ENCODE results near the gene ATG9A.

The ATG9A gene

DNA sequence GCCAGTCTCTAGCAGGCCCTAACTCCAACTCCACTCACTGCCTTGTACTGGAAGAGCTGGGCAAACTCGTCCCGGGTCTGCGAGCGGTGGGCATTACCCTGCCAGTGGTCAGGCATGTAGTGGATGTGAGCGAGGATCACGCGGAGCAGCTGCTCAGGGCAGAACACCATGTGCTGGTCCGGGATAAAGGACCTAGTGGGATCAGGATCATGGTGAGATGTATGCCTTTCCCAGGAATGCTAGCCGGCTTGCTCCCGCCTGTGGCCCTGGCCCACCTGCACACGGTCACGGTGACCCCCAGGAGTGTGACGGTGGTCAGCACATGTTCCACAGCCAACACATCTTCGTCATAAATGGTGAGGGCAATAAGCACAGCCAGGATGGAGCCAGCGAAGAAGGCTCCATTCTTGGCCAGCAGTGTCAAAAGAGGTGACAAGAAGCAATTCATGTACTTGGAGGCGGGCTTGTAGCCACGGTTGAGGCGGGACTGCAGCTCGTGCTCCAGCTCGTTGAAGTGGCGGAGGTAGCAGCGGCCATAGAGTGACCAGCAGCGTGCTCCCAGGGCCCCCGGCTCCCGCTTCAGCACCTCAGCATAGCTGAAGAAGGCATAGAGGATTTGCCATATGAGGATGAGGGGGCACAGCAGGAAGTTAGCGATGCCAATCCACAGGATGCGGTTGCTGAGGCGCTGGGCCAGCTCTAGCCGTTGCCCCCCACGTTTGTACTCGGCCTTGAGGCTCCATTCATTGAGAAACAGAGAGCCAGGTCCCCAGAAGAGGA is 5.4 kb downstream of the ATG9A start:
- FAIRE-seq: no peak
- no peak for DNase-seq (ENCODE audit: insufficient read length, low spot score)

DNA sequence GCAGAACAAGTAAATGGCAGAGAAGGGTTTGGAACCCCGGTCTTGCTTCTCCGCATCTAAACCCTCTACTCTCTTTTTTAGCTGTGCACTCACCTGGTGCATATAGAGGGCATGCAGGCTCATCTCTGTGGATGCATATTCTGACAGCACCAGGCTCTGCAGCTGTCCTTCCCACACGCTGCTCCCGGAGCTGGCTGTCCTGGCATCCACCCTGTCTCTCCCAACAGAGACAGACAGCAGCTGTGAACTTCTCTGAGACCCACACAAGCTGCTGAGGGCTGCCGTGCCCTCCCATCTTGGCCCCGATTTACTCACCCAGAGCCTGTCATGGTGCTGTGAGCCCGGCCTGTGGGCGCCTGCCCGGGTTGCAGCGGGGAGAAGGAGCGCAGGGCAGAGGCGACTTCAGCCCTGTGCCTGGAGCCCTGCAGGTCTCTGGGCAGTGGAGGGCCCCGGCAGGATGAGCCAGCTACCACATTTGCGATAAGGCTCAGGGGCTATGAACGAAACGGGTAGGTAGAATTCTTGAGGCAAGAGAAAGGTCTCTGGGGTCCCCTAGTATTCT is 7.4 kb downstream of the ATG9A start:
- DNase-seq (ENCODE audit: insufficient read length, low spot score) (no peak), FAIRE-seq (no peak)

DNA sequence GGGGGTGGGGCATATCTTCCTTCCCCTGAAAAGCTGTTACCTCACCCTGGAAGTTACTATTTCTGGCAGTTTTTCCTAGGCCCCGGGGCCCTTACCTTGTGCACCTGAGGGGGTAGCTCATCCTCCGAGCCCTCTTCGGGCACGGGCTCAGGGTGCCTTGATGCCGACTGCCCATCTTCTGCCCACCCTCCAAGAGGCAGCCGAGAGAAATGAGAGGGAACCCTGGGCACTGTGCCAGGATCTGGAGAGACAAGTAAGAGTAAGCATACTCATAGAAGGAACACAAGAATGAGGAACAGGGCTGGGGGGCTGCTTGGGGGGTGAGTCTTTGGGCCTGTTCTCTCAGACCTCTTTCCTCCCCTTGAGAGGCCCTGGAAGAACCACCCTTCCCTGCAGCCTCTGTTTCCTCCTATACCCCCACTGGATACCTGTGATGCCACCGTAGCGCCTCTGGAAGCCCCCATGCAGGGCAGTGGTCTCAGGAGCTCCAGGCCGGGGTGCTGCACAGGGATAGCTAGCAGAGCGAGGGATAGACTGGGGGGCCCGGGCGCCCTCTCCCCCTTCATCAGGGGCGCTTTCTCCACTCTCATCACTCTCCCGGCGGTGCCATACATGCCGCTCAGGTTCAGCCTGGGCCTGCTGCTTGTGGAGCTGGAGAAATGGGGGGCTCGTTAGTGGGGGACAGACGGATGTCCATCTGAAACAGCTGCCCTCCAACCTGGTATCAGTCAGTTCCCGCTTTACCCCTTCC is 8.6 kb downstream of the ATG9A start:
- FAIRE-seq: no peak
- DNase-seq (ENCODE audit: insufficient read length, low spot score): no peak

DNA sequence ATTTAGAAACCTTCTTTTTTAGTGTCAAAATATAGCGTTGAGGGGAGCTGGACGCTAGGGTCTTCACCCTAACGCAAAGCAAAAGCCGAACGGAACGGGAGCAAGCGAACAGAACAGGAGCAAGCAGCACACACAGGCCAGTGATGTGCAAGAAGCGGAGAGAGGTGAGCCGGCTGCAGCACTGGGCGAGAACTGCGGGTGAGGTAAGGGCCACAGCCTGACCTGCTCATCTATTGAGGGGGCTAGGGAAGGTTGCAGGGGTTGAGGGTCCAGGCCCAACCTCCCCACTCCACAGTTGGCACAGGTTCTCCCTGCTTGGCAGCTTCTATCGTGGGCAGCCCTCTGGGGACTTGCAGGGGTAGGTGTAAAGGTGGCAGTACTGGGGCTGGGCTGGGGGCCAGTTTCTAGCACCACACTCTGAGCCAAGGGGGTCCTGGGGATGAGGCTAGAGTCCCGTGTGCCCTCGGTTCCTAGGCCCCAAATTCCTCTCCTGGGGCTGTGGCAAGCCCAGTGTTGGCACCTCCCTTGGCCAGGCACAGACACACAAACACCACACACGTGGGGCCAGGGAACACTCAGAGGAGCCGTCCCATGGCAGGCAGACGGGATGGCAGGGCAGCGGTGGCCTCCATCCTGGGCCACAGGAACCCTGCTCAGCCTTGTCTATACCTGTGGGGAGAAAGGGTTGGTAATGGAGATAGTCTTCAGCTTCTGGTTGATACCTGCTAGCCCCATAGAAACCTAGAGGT is 9.5 kb downstream of the ATG9A start:
- no peak for FAIRE-seq

DNA sequence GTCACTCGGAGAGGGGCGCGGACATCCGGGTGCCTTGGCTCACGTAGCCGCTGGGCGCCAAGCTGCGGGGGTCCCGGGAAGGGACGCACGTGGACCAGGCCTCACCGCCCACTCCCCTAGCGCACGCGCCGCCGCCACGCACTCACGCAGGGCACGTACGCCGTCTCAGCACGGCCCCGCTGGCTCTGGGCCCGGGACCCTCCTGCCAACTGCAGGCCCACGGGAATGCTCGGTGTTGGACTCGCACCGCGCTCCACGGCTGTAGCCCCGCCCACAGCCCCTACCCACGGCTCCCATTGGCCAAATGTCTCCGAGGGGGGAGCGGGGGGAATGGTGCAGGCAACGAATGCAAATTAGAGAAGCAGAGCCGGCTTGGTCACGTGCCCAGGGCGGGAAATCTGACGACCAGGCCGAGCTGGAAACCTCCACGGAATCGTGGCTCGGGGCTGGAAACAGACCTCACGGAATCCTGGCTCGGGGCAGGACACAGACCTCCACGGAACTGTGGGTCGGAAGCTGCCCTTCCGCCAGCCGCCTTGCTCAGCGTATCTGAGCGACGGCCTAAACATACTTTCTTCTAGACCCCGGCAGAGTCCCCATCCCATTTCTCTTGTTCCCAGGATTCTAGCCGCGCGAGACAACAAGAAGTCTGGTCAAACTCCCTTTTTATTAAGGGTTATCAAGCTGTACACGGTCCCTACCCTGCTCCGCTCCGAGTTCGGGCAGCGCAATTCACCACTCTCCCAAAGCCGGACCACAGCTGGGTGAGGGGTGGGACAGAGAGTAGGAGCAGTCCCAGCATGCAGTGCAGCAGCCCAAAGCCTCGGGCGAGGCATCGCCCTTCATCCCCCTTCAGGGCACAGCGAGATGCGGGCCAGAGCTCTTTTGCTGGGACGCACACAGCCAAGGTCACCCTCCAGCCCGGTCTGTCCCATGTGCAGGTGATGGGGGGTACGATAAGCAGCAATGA is 10.4 kb downstream of the ATG9A start, which contains the start of gene ABCB6:
ABCB6 (minus strand) TSS at position 227 of the 970 bp plus-strand sequence. CDS start 285 bp downstream, outside the sequence.
- DNase-seq (ENCODE audit: insufficient read length, low spot score) (peak; percentile 29), FAIRE-seq (peak; percentile 48)

More for the DNA sequence above, 9.5 kb downstream of the ATG9A start:
- no peak for DNase-seq (ENCODE audit: insufficient read length, low spot score)

DNA sequence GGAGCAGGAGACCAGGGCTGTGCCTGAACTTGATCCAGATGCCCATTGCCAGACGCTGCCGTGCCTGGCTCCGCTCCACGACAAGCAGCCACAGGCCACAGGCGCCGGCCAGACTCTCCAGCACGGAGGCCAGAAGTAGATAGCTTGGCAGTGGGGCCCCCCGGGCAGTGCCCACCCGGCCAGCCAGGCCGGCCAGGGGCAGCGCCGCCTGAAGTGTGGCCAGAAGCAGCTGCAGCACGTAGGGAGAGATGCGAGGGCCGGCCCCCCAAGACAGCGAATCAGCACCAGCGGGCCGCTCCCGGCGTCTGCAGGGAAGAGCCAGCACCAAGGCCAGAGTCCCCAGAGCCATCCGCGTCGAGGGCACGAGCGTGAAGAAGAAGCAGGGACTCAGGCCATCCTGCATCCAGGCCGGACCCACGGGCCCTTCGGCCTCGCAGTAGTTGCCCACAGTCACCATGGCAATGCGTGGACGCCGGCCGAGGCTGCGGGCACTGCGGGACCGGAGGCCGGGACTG is 11.2 kb downstream of the ATG9A start:
- FAIRE-seq: no peak

DNA sequence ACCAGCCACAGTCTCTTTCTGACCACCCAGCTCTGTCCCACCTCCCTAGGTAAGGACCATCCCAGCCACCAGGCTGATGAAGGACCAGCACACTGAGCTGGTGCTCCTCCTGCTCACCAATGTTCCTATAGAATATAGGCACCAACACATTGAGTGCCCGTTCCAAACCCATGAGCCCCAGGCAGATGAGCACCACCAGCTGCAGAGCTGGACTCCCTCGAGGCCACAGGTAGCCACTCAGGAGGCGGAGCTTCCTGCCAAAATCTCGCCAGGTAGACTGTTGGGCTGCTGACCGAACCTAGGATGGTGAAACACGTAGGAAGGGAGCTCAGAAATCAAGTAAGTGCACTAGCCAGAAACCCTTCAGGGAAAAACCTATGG is 12.9 kb downstream of the ATG9A start:
- FAIRE-seq (no peak), DNase-seq (ENCODE audit: insufficient read length, low spot score) (no peak)

More for the DNA sequence above, 11.2 kb downstream of the ATG9A start:
- DNase-seq (ENCODE audit: insufficient read length, low spot score): peak; percentile 42

DNA sequence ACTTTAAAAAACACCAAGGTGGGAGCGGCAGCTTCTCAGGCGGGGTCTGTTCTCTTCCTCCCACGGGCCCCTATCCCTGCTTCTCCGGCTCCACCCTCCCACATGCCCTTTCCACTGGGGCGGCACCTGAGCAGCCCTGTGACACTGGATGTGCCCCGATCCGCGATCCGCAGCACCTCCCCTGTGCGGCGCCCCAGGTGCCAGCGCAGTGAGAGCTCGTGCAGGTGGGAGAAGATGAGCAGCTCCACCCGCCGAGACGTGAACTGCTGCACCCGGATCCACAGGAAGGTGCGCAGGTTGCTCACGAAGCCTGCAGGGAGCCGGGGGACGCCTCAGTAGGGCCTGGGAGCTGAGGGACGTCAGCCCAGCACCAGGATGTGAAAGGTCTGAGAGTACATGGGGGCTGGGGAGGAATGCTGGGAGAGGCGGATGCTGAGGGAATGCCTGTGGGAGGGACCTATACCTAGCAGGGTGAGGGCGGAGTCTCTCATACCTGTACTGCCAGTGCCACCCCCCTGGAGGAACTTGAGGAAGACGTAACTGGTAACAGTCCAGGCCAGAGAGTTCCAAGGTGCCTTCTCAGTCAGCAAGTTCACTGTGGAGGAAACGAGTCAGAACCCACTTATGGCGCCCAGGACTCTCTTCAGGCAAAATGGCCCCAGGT is 13.4 kb downstream of the ATG9A start:
- DNase-seq (ENCODE audit: insufficient read length, low spot score) (no peak), FAIRE-seq (no peak)

DNA sequence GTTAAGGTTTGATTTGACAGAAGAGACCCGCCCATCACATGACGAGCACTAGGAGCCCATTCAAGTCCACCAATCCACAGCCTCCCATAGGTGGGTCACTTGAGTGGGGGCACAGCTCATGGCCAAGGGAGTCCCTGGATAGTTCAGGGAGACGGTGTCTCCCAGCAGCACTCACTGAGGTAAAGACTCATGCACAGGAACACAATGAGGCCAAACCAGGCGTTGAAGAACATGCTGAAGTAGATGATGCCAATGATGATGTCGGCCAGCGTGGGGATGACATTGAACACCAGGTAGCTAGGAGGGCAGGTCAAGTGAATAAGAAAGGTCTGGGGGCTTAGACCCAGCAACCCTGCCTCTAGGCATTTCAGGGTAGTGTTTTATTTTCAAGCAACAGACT is 14.7 kb downstream of the ATG9A start:
- DNase-seq (ENCODE audit: insufficient read length, low spot score): no peak
- no peak for FAIRE-seq

DNA sequence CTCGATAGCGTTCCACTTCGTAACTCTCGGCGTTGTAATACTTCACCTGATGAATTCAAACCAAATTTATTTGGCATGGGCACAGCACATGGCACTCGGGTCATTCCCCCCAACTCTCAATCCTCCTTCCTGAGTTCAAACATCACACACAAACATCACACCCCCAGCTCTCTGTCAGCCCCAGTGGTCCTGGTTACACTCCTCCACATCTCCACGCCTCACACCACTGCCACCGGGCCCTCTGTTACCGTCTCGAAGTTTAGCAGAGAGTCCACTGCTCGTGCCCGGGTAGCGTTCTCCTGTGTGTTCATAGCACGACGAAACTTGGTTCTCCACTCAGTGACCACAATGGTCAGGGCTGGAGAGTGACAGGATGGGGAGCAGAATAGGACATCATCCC is 15.3 kb downstream of the ATG9A start:
- FAIRE-seq: no peak
- DNase-seq (ENCODE audit: insufficient read length, low spot score): no peak

DNA sequence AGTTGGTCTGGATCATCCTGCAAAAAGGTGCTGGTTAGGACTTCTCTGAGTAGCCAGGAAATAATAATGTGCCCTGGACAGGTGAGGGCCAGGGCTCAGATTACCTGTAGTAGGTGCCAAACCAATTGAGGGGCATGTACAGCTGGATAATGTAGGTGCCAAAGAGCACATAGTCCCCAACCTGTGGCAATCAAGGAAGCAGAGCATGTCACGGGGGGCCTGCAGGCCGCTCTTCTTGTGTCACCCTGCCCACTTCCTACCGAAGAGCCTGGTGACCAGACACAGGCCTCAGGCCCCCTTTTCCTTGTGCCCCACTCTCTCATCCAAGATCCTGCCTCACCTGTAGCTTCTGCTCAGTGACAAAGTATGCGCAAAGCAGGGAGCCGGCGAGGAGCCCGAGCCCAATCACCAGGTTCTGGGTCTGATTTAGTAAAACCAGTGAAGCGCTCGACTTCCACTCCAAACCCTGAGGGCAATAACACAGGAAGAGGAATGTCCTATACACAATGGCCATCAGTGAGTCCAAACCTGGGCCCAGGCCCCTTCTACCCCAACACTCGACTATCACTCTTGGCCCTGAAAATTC is 15.9 kb downstream of the ATG9A start:
- DNase-seq (ENCODE audit: insufficient read length, low spot score): no peak
- FAIRE-seq: no peak

DNA sequence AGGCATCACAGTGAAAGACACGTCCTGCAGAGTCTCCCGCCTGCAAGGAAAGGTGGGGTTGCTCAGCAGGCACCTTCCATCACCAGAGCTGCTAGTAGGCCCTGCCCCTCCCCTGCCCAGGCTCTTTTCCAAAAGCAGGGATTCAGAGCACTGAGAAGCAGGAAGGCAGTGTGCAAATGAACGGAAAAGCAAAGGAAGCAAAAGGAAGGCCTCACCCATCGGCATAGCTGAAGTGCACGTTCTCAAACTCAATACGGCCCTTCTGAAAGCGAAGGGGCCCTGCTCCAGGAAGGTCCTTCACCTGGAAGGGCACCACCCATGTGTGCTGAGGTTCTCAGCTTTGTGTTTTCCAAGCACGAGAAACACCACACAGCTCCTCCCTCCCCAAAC is 16.4 kb downstream of the ATG9A start:
- no peak for DNase-seq (ENCODE audit: insufficient read length, low spot score)
- no peak for FAIRE-seq

DNA sequence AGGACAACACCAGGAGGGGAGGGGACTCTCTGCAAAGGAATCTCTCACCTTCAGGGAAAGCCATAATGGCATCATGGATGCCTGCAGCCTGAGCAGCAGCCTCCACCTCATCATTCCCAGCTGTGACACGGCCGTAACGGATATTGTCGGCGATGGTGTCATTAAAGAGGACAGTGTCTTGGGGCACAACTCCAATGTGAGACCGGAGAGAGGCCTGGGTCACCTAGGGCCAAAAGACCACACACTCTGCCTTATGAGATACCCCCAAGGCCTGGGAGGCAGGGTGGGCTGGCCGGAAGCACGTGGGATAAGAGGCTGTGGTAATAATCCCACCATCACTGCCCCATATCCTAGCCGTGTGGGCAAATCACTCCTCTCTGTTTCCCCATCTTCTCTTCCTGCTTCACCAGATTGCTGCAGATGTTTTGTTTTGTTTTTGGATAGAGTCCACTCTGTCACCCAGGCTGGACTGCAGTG is 18.5 kb downstream of the ATG9A start:
- FAIRE-seq (no peak), DNase-seq (ENCODE audit: insufficient read length, low spot score) (no peak)

DNA sequence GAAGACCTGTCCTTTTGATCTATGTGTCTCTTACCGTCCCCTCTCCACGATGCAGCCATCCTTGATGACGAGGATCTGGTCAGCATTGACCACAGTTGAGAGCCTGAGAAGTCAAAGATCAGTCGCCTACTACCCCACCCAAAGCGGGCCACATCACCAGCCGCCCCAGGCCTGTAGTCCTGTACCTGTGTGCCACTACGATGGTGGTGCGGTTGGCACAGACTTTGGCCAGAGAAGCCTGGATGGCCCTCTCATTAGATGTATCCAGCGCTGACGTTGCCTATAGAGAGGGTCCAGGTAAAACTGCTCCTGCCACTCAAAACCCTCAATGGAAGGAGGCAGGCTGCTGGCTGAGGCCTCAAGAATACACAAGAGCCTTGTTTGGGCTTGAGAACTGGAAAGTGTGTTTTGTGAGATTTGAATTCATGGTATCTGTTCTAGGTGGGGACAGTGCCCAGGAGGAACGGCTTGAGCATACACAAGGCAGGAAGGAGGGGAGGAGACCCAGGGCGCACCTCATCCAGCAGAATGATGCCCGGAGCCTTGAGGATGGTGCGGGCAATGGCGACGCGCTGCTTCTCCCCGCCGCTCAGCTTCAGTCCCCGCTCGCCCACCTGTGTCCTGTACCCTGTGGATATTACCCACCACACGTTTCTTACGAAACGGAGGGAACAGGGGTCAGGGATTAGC is 19.1 kb downstream of the ATG9A start:
- DNase-seq (ENCODE audit: insufficient read length, low spot score): no peak
- FAIRE-seq: no peak

DNA sequence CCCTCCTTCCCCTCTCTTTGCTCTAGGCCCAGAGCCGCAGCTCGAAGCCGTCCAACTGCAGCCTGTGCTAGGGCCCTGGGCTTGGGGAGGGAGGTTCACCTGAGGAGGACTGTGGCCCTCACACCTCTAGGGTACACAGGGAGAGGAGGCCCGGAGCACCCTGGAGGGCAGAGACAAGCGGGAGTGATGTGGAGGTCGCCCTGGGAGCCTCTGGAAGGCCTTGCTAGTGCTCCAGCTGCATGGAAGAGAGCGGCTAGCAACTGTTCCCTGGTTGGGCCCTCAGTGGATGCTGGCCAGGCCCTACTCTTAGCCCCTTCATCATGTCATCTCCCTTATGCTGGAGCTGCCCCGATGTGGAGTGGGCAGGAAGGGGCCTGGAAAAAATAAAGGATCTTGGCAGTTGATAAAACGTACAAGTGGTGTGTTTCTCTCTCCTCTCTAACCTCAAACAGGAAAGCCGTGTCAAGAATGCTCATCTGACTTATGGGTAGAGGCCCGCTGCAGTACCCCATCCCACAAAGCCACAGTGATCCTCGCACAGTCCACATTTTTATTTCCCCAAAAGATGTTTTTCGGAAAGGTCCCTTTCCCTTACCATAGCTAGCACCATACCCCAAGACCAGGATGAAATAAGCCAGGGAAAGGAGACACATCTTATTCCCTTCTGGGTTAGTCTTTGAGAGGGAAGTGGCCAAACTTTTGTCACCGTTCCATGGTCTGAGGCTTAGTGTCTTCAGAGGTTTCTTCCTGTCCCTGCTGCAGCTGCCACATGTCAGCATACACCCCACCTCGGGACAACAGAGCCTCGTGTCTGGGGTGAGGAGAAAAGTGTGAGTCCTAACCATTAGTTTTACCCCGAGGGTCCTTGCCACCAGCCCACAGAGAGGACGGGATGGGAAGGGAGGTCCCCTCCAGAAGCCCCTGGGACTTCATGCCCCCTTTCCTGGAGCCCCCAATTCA is 19.9 kb downstream of the ATG9A start:
- DNase-seq (ENCODE audit: insufficient read length, low spot score): no peak
- FAIRE-seq: no peak

DNA sequence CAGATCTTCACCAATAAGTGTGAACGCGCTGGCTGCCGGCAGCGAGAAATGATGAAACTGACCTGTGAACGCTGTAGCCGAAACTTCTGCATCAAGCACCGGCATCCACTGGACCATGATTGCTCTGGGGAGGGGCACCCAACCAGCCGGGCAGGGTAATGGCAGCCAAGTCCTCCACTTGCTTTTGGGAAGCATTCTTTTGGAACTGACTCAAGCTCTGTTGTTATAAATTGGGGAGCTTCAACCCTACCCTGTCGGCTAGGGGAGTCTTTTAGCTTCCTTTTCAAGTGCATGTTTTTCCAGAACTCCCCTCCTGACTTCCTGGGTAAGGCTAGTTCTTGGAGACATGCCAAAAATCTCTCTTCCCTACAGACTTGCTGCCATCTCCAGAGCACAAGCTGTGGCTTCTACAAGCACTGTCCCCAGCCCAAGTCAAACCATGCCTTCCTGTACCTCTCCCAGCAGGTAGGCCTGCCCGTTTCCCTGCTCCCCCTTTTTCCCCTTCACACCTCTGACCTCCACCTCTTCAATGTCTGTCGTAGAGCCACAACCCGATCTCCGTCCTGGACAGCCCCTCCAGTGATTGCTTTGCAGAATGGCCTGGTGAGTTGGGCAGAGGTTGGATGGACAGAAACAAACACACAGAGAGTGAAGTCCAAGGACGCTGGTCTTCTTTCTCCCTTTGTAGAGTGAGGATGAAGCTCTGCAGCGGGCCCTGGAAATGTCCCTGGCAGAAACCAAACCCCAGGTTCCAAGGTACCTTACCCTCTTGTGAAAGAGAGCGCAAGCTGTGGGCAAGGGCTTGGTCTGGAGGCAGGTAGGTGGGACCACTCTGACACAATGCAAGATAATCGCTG is 21.3 kb downstream of the ATG9A start:
- no peak for DNase-seq (ENCODE audit: insufficient read length, low spot score)
- no peak for FAIRE-seq
